ENCODE measurements around the gene CCR6. TPM values are rescaled to one million over a fixed set of nuclear protein-coding genes. Genes with fewer than 3 reads are reported as not detected.

CCR6 gene
- total RNA-seq, 1 donor from 2014 or later: not detected

- Mint-ChIP-seq H3K4me1 (ENCODE audit: low read depth) (no peaks in the 10 kb centered on the region), H3K36me3 (ENCODE audit: insufficient read depth) (no peaks in the 10 kb centered on the region), H3K9me3 (ENCODE audit: low read depth) (no peaks in the 10 kb centered on the region), H3K27ac (no peak overlapping the region), H3K27me3 (peaks cover 30% of the 10 kb centered on the region), H3K4me3 (ENCODE audit: low read depth) (no peak overlapping the region)
- DNase-seq (ENCODE audit: low spot score, unreplicated experiment): no peak
- no peak for TF ChIP-seq CTCF (IDR thresholded peaks at IDR 0.05; ENCODE audit: unreplicated experiment)
Observed at GRCh38 chr6:167111597-167111996, 11.3 kb upstream of the CCR6 start.

GRCh38 chr6:167112421-167112820, 10.5 kb upstream of the CCR6 start:
- no peak overlapping the region for H3K4me3 Mint-ChIP-seq (ENCODE audit: low read depth)
- H3K27ac Mint-ChIP-seq: no peak overlapping the region
- H3K9me3 Mint-ChIP-seq (ENCODE audit: low read depth): no peaks in the 10 kb centered on the region
- no peaks in the 10 kb centered on the region for H3K36me3 Mint-ChIP-seq (ENCODE audit: insufficient read depth)
- no peaks in the 10 kb centered on the region for H3K4me1 Mint-ChIP-seq (ENCODE audit: low read depth)
- H3K27me3 Mint-ChIP-seq: peaks cover 28% of the 10 kb centered on the region
- TF ChIP-seq CTCF (IDR thresholded peaks at IDR 0.05; ENCODE audit: unreplicated experiment): no peak
- no peak for DNase-seq (ENCODE audit: low spot score, unreplicated experiment)

GRCh38 chr6:167113047-167113754, 9.7 kb upstream of the CCR6 start:
- peaks cover 30% of the 10 kb centered on the region for H3K27me3 Mint-ChIP-seq
- H3K36me3 Mint-ChIP-seq (ENCODE audit: insufficient read depth): peaks cover 1% of the 10 kb centered on the region
- no peaks in the 10 kb centered on the region for H3K4me1 Mint-ChIP-seq (ENCODE audit: low read depth)
- no peak overlapping the region for H3K4me3 Mint-ChIP-seq (ENCODE audit: low read depth)
- DNase-seq (ENCODE audit: low spot score, unreplicated experiment): no peak
- no peak for TF ChIP-seq CTCF (IDR thresholded peaks at IDR 0.05; ENCODE audit: unreplicated experiment)
- no peak overlapping the region for H3K27ac Mint-ChIP-seq
- H3K9me3 Mint-ChIP-seq (ENCODE audit: low read depth): no peaks in the 10 kb centered on the region

- H3K36me3 Mint-ChIP-seq (ENCODE audit: insufficient read depth): peaks cover 1% of the 10 kb centered on the region
- no peaks in the 10 kb centered on the region for H3K9me3 Mint-ChIP-seq (ENCODE audit: low read depth)
- no peaks in the 10 kb centered on the region for H3K4me1 Mint-ChIP-seq (ENCODE audit: low read depth)
- no peak overlapping the region for H3K4me3 Mint-ChIP-seq (ENCODE audit: low read depth)
- peaks cover 30% of the 10 kb centered on the region for H3K27me3 Mint-ChIP-seq
- H3K27ac Mint-ChIP-seq: no peak overlapping the region
- no peak for DNase-seq (ENCODE audit: low spot score, unreplicated experiment)
- no peak for TF ChIP-seq CTCF (IDR thresholded peaks at IDR 0.05; ENCODE audit: unreplicated experiment)
Observed at GRCh38 chr6:167113935-167114910, 8.7 kb upstream of the CCR6 start.

GRCh38 chr6:167115054-167115453, 7.8 kb upstream of the CCR6 start:
- peaks cover 26% of the 10 kb centered on the region for H3K27me3 Mint-ChIP-seq
- H3K9me3 Mint-ChIP-seq (ENCODE audit: low read depth): no peaks in the 10 kb centered on the region
- H3K4me3 Mint-ChIP-seq (ENCODE audit: low read depth): no peak overlapping the region
- H3K4me1 Mint-ChIP-seq (ENCODE audit: low read depth): no peaks in the 10 kb centered on the region
- H3K27ac Mint-ChIP-seq: no peak overlapping the region
- no peak for DNase-seq (ENCODE audit: low spot score, unreplicated experiment)
- TF ChIP-seq CTCF (IDR thresholded peaks at IDR 0.05; ENCODE audit: unreplicated experiment): no peak
- H3K36me3 Mint-ChIP-seq (ENCODE audit: insufficient read depth): peaks cover 1% of the 10 kb centered on the region

Measured in progenitor cell of endocrine pancreas (in vitro differentiated cells).